Esophagus muscularis mucosa (tissue), 4 donors: ENCODE results near the gene FADS1. TPM values are rescaled to one million over a fixed set of nuclear protein-coding genes. Genes with fewer than 3 reads are reported as not detected.

Experiments
- DNase-seq: peaks from one replicate; pipeline ENCODE4 v3.0.0-alpha.2; 2017; ENCODE audit errors: extremely low spot score
- H3K27ac ChIP-seq, 4 donors: fragments of 200-600 bp; sonication (generic); replicated peaks in 1 of 4; 1 replicate in 3 of 4; 2 replicates in 1 of 4; pipeline ENCODE4 v1.5.1; 2016 to 2019; ENCODE audit warnings: mild to moderate bottlenecking in 1 of 4
- H3K27me3 ChIP-seq, 4 donors: fragments of 200-600 bp; sonication (generic); one replicate each; pipeline versions ENCODE4 v1.5.1 to v1.6.0; 2016 to 2019
- H3K36me3 ChIP-seq, 4 donors: fragments of 200-600 bp; sonication (generic); one replicate each; pipeline ENCODE4 v1.5.1; 2016 to 2019
- H3K4me1 ChIP-seq, 4 donors: fragments of 200-600 bp; sonication (generic); one replicate each; pipeline ENCODE4 v1.5.1; 2016 to 2019
- H3K4me3 ChIP-seq, 4 donors: fragments of 200-600 bp; sonication (generic); 1 replicate in 2 of 4; 2 replicates in 2 of 4; pipeline ENCODE4 v1.5.1; 2016 to 2019; ENCODE audit warnings: mild to moderate bottlenecking in 4 of 4, moderate library complexity in 1 of 4
- H3K9me3 ChIP-seq, 4 donors: fragments of 200-600 bp; sonication (generic); 1 replicate in 3 of 4; 2 replicates in 1 of 4; pipeline ENCODE4 v1.5.1; 2016 to 2019
- EP300 ChIP-seq: sonication (generic); formaldehyde crosslinking; IDR thresholded peaks from one replicate; pipeline ENCODE4 v1.6.1; 2017; ENCODE audit warnings: antibody characterized with exemption
- POLR2A ChIP-seq: fragments of 450-650 bp; IDR thresholded peaks from one replicate; pipeline ENCODE4 v1.6.1; 2017; ENCODE audit warnings: antibody characterized with exemption, moderate library complexity, mild to moderate bottlenecking, low read depth
- POLR2AphosphoS5 ChIP-seq, 2 donors: sonication (generic); formaldehyde crosslinking; IDR thresholded peaks; one replicate each; pipeline ENCODE4 v1.6.1; 2017; ENCODE audit warnings: antibody characterized with exemption in 2 of 2
- WGBS: methylation state at CpG from one replicate; pipeline ENCODE4 v1.1.5; 2018; 5-methylcytosine and 5-hydroxymethylcytosine counted together
- intact Hi-C: fragments of 100-400 bp; cut with DNase I; formaldehyde crosslinking; loops from one replicate; pipeline ENCODE4 v1.15.1; 2023
- total RNA-seq, 4 donors: library from RNA; depleted of rRNA; stranded (reverse); fragments of >200 nt; gene quantifications; one replicate each; pipeline versions ENCODE4 v1.1.0 to v1.2.1, GENCODE V29; 2016
- TF ChIP-seq, protein P1 (sequence below), 3 experiments: fragments of 200-600 bp in 2 of 3; fragments of 450-650 bp in 1 of 3; sonication (generic) in 2 of 3; IDR thresholded peaks; one replicate each; pipeline ENCODE4 v1.5.1; 2017 to 2019; ENCODE audit warnings: antibody characterized with exemption in 3 of 3, mild to moderate bottlenecking in 2 of 3, moderate library complexity in 1 of 3

The FADS1 gene
- total RNA-seq, 4 donors from 2014 or later, result 20.2 to 26.0 (median 23.8) TPM

GRCh38 chr11:61846362-61847020, 29.7 kb upstream of the FADS1 start:
- Histone ChIP-seq H3K4me3 (no peak overlapping the region), H3K27ac (no peak overlapping the region), H3K36me3 (peaks cover 0 to 94% (median 22%) of the 10 kb centered on the region in 4 donors), H3K4me1 (peaks cover 0 to 13% (median 2%) of the 10 kb centered on the region in 4 donors), H3K27me3 (no peaks in the 10 kb centered on the region), H3K9me3 (no peaks in the 10 kb centered on the region)
- no peak for DNase-seq
- intact Hi-C loops, result no loop called here
- TF ChIP-seq POLR2A, result no peak
- no peak for TF ChIP-seq POLR2AphosphoS5 (IDR thresholded peaks at IDR 0.05)
- TF ChIP-seq EP300, result no peak
- TF ChIP-seq, protein P1, sequence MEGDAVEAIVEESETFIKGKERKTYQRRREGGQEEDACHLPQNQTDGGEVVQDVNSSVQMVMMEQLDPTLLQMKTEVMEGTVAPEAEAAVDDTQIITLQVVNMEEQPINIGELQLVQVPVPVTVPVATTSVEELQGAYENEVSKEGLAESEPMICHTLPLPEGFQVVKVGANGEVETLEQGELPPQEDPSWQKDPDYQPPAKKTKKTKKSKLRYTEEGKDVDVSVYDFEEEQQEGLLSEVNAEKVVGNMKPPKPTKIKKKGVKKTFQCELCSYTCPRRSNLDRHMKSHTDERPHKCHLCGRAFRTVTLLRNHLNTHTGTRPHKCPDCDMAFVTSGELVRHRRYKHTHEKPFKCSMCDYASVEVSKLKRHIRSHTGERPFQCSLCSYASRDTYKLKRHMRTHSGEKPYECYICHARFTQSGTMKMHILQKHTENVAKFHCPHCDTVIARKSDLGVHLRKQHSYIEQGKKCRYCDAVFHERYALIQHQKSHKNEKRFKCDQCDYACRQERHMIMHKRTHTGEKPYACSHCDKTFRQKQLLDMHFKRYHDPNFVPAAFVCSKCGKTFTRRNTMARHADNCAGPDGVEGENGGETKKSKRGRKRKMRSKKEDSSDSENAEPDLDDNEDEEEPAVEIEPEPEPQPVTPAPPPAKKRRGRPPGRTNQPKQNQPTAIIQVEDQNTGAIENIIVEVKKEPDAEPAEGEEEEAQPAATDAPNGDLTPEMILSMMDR (IDR thresholded peaks at IDR 0.05), result no peak
- WGBS, result 81% methylated on average over 10 of the region's 10 CpGs

DNA sequence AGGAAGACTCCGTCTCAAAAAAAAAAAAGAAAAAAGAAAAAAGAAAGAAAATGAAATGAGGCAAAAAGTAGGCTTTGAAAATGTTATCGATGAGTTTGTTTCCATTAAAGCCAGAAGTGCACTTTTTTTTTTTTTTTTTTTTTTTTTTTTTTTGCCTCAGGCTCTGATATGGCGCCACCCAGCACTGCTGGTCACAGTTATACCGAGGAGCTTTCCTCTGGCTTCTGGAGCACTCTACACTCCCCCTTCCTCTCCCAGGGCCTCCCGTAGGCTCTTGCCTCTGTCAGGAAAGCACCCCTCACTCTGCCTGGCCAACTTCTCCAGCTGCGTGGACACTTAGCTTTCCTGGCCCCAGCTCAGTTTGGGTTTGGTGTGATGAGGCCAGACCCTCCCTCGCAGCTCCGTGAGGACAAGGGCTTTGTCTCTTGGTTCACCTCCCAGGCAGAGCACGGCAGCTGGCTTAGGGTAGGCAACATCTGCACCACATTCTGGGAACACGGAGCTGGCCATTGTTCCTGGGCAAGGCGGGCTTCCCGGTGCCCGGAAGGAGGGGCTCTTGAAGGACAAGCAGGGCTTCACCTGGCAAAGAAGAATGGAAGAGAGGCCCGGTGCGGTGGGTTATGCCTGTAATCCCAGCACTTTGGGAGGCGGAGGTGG, 28.2 kb upstream of the FADS1 start:
- 86% methylated on average over 14 of the region's 16 CpGs for WGBS
- peaks cover 0 to 94% (median 34%) of the 10 kb centered on the region in 4 donors for H3K36me3 ChIP-seq
- H3K4me1 ChIP-seq, result peaks cover 0 to 3% (median 0%) of the 10 kb centered on the region in 4 donors
- no peaks in the 10 kb centered on the region for H3K27me3 ChIP-seq
- no peaks in the 10 kb centered on the region for H3K9me3 ChIP-seq
- H3K27ac ChIP-seq, result peak overlapping the region in 1 of 4 donors; percentile 10
- TF ChIP-seq POLR2AphosphoS5 (IDR thresholded peaks at IDR 0.05) (no peak), EP300 (no peak), POLR2A (no peak)
- TF ChIP-seq, protein P1 (IDR thresholded peaks at IDR 0.05), result no peak
- intact Hi-C loops, result no loop called here
- no peak overlapping the region for H3K4me3 ChIP-seq
- no peak for DNase-seq

DNA sequence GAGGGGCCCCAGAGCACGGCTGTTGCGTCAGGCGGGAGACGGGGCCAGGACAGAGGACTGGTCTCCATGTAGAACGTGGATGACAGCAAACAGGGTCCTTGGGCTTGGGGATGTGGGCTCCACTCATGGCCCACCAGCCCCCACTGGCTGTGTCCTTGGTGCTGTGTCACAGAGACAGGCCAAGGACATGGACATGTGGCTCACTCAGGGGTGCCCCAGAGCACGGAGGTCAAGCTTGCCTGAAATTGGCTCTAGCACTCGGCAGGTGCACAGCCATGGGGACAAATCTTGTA, 25.7 kb upstream of the FADS1 start:
- intact Hi-C loops, result no loop called here
- Histone ChIP-seq H3K36me3 (peaks cover 0 to 92% (median 25%) of the 10 kb centered on the region in 4 donors), H3K27me3 (no peaks in the 10 kb centered on the region), H3K9me3 (no peaks in the 10 kb centered on the region), H3K4me3 (no peak overlapping the region), H3K4me1 (peaks cover 0 to 3% (median 0%) of the 10 kb centered on the region in 4 donors), H3K27ac (peak overlapping the region in 1 of 4 donors; percentile 42)
- TF ChIP-seq POLR2A (no peak), POLR2AphosphoS5 (IDR thresholded peaks at IDR 0.05) (no peak), EP300 (no peak)
- TF ChIP-seq, protein P1 (IDR thresholded peaks at IDR 0.05), result no peak
- no CpG with 5 or more reads among the region's 7 CpGs for WGBS
- DNase-seq, result no peak

- H3K27ac ChIP-seq, result peak overlapping the region in 1 of 4 donors; percentile 42
- WGBS, result 83% methylated on average over 12 of the region's 12 CpGs
- no peaks in the 10 kb centered on the region for H3K27me3 ChIP-seq
- no peak for DNase-seq
- H3K36me3 ChIP-seq, result peaks cover 0 to 86% (median 25%) of the 10 kb centered on the region in 4 donors
- no peak overlapping the region for H3K4me3 ChIP-seq
- intact Hi-C loops, result no loop called here
- no peaks in the 10 kb centered on the region for H3K9me3 ChIP-seq
- peaks cover 0 to 3% (median 0%) of the 10 kb centered on the region in 4 donors for H3K4me1 ChIP-seq
- TF ChIP-seq POLR2A (no peak), POLR2AphosphoS5 (IDR thresholded peaks at IDR 0.05) (no peak)
Measured at GRCh38 chr11:61841636-61842527, 25.1 kb upstream of the FADS1 start.

DNA sequence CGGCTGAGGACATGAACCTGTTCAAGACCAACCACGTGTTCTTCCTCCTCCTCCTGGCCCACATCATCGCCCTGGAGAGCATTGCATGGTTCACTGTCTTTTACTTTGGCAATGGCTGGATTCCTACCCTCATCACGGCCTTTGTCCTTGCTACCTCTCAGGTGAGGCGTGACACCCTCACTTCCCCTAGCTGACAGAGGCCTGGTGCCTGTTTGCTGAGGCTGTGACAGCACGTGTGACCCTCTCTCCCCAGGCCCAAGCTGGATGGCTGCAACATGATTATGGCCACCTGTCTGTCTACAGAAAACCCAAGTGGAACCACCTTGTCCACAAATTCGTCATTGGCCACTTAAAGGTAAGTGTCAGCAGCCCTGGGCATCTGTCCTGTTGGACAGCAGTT, 23.6 kb upstream of the FADS1 start:
- no peaks in the 10 kb centered on the region for H3K27me3 ChIP-seq
- TF ChIP-seq POLR2A, result no peak
- TF ChIP-seq POLR2AphosphoS5 (IDR thresholded peaks at IDR 0.05), result no peak
- TF ChIP-seq EP300, result no peak
- TF ChIP-seq, protein P1 (IDR thresholded peaks at IDR 0.05), result no peak
- DNase-seq, result no peak
- intact Hi-C loops, result no loop called here
- H3K27ac ChIP-seq, result no peak overlapping the region
- peaks cover 0 to 6% (median 6%) of the 10 kb centered on the region in 4 donors for H3K4me1 ChIP-seq
- no peaks in the 10 kb centered on the region for H3K9me3 ChIP-seq
- peaks cover 0 to 78% (median 25%) of the 10 kb centered on the region in 4 donors for H3K36me3 ChIP-seq
- 97% methylated on average over 7 of the region's 7 CpGs for WGBS
- H3K4me3 ChIP-seq, result no peak overlapping the region
